Germinal center (tissue), 1 donor: ENCODE results near the gene SARS1.
"Not testable (repeated sequence)": the region's sequence is repeated elsewhere in the genome, so short reads cannot be mapped to it uniquely, and the experiment has no call there.

Source experiments
- DNase-seq: peaks from one replicate; pipeline ENCODE4 v3.0.0; 2012; ENCODE audit warnings: mixed read lengths, low spot score

The SARS1 gene

GRCh38 chr1:109193653-109194590 is 19.8 kb upstream of the SARS1 start:
- peak; percentile 79 for DNase-seq

DNA sequence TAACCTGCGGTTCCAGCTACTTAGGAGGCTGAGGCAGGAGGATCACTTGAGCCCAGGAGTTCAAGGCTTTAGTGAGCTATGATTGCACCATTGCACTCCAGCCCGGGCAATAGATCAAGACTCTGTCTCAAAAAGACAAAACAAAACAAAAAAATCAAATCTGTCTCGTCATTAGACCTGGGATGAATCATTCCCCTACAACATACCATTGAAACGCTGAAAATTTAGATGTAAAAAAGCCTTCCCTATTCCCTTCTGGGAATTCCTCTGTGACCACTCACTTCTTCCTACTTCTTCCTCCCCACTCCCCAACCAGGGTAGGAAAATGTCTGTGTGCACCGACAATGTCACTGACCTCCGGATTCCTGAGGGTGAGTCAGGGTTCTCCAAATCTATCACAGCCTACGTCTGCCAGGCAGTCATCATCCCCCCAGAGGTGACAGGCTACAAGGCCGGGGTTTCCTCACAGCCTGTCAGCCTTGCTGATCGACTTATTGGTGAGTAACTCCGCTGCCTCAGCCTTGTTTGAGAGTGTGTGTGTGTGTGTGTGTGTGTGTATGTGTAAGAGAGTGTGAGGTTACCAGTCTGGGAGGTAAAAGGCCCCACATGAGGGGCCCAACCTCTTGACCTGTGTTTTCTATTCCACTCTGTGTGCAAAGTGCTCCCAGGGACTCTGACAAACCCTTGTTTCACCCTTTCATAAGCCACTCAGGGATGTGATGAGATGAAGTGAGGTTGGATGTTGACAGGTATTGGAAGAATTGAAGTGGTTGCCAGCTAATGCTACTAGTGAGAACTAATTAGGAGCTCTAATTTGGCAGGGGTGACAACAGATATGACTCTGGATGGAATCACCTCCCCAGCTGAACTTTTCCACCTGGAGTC is 16.3 kb upstream of the SARS1 start:
- DNase-seq, result no peak

- no peak for DNase-seq
Observed at GRCh38 chr1:109198043-109198695, 15.5 kb upstream of the SARS1 start.

DNA sequence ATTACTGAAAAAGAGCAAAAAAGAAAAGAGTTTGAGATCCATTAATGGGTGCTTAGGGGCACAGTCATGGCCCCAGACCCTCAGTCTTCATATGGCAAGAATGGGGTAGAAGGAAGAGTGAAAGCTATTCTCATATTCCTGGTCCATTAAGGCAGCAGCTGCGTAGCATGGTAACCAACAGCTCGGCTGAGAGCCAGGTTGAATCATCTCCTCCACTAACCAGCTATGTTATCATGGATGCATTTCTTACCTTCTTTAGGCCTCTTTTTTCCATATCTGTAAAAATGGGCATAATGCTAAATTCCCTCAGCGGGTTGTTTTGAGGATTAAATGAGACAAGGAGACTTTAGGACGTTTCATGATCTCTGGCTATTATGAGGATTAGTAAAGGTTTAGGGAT is 15.0 kb upstream of the SARS1 start:
- DNase-seq, result no peak

DNA sequence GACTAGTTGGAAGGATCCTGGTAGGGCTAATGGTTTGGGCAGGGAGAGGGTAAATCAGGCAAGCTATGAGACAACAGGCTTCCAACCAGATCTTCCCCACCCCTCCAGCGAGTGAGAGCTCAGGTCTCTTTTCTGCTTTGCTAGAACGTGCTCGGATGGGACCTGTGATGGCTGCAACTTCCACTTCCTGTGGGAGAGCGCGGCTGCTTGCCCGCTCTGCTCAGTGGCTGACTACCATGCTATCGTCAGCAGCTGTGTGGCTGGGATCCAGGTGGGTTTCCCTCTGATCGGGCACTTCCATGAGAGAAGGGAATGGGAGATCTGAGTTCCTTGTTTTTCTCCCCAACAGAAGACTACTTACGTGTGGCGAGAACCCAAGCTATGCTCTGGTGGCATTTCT is 14.0 kb upstream of the SARS1 start:
- no peak for DNase-seq

DNA sequence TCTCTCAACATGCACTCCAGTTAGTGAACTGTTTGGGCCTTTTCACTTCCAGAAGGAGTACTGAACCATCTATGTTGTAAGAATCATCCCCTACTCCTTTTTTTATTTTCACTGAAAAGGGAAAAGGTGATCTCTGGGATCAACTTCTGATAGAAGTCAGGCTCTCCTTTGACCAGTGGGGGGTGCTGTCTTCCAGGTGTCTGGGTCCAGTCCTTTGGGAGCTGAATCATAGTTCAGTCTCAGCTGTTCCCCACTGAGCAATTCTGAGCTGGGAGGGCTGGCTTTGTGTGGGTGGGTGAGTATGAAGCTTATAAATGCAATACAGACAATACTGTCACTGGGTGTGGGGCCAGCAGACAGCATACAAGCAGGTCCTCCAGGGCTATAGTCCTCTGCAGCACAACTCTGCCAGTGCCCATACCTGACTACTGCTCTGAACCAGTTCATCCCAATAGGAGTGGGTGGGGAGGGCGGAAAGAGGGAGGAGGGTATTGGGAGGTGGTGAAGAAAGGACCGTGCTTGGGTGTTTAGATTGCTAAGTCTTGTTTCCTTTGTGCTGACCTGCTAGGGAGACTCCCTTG is 12.5 kb upstream of the SARS1 start:
- peak; percentile 39 for DNase-seq

GRCh38 chr1:109204484-109204883 is 9.2 kb upstream of the SARS1 start:
- no peak for DNase-seq

DNA sequence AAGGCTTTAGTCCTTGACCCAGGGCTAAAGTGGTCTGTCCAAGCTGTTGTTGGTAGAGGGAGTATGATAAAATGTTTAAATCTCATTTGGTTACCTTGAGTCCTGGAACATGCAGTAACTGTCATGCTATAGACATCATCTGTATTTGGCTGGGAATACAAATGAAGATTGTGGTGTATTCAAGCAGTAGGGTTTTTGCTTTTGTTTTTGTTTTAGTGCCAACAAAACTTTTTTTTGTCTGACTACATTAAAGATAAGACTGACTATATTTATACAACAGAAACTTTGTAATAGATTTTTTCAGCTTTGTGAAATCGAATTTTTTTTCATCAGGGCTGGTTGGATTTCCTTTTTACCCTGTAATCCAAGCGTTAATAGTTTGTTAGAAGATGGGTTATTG is 7.4 kb upstream of the SARS1 start:
- no peak for DNase-seq

DNA sequence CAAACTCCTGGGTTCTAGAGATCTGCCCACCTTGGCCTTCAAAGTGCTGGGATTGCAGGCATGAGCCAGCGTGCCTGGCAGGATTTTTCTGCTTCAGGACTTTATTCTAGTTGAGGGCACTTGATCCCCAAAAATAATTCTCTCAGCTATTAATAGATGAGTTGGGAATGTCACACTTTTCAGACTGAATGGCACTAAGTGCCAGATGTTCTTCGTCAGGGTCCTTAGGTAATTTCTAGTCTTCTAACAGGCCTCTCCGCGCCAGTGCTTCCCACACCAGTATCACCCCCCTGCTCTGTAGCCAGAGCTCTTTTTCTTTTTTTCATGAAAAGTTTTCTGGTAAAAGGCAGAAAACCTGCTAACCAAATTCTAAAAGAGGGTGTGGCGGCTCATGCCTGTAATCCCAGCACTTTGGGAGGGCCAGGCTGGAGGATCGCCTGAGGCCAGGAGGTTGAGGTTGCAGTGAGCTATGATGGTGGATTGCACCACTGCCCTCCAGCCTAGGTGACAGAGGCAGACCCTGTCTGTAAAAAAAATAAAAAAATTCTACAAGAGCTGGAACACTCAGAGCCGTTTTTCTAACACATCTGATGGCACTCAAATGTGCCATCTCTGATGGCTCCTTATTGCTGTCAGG is 6.1 kb upstream of the SARS1 start:
- no peak for DNase-seq

- DNase-seq, result no peak
Observed at GRCh38 chr1:109208394-109208793, 5.3 kb upstream of the SARS1 start.

GRCh38 chr1:109208836-109209463 is 4.8 kb upstream of the SARS1 start:
- no peak for DNase-seq

DNA sequence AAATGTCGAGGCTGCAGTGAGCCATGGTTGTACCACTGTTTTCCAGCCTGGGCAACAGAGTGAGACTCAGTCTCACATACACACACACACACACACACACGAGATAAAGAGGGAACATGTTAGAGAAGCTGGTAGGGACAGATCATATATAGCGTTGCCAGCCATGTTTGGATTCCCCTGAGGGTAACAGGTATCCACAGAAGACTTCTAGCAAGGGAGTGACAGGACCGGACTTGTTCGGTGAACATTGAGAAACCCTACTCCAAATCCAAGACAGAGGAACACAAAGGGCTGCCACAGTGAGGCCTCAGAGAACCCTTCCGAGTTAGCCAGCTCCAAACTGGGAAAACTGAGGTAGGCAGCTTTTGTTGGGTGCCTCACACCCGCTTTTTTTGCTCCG is 3.7 kb upstream of the SARS1 start:
- DNase-seq, result no peak

GRCh38 chr1:109213345-109213823 is 334 bp upstream of the SARS1 start:
- DNase-seq, result no peak

GRCh38 chr1:109214695-109215623 is 1.2 kb downstream of the SARS1 start:
- no peak for DNase-seq

DNA sequence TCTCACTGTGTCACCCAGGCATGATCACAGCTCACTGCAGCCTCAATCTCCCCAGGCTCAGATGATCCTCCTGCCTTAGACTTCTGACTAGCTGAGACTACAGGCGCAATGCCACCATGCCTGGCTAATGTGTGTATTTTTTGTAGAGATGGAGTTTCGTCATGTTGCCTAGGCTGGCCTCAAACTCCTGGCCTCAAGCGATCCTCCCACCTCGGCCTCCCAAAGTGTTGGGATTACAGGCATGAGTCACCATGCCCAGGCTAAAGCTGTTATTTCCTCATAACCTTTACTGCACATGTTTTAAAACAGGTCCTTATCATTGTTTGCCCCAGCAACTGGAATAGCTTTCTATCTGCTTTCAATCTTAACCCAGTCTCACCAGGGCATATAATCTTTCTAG is 2.9 kb downstream of the SARS1 start:
- no peak for DNase-seq

- no peak for DNase-seq
Observed at GRCh38 chr1:109218516-109218915, 4.8 kb downstream of the SARS1 start.

GRCh38 chr1:109221201-109221600 is 7.5 kb downstream of the SARS1 start:
- not testable (repeated sequence) for DNase-seq

DNA sequence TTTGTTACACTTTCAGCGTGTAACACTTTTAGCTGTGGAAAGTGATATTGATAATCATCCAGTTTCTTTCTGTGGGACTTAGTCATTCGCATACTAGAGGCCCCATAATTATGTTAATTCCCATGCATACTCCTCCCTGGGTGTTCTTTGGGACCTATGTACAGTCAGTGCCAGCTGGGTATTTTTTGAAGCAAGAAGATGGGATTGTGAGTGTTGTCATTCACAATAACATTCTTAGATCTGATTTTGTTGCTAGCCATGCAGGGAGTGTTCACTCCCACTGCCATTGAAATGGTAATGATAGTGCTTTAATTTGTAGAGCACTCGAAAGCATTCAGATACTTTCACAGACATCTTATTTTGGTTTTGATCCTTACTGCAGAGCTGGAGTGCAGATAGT is 11.6 kb downstream of the SARS1 start:
- no peak for DNase-seq

GRCh38 chr1:109225711-109226445 is 12.2 kb downstream of the SARS1 start:
- DNase-seq, result no peak
